GM12878 (cell line): ENCODE data around the gene SLX4IP. TPM values are rescaled to one million over a fixed set of nuclear protein-coding genes. Genes with fewer than 3 reads are reported as not detected.

ENCODE experiments used
- ATAC-seq: fragments of 200-7000 bp; cut with Tn5 transposase; 3 replicates; pipeline ENCODE4 v1.9.1; 2020; ENCODE audit warnings: mild to moderate bottlenecking, moderate library complexity
- BruUV-seq: library from RNA; stranded (reverse); fragments of 400-500 nt; replicated peaks from 2 replicates; lab custom pipeline; 2021; lab: Mats Ljungman, UMichigan
- CTCF ChIA-PET: fragments of 300-600 bp; sonication (Branson Sonifier 250); formaldehyde crosslinking; extraction: SDS; loops from one replicate; lab custom pipeline; 2021; ENCODE audit warnings: inconsistent platforms; lab: Yijun Ruan, JAX
- POLR2A ChIA-PET: fragments of 350-600 bp; formaldehyde crosslinking; extraction: SDS; loops from one replicate; lab custom pipeline; 2021; ENCODE audit warnings: inconsistent platforms; lab: Charles Lee
- RAD21 ChIA-PET: fragments of 300-600 bp; sonication (Branson Sonifier 250); formaldehyde crosslinking; loops from one replicate; lab custom pipeline; 2023; ENCODE audit warnings: antibody characterized with exemption; ENCODE audit not compliant: unreplicated experiment; lab: Charles Lee
- SMC1A ChIA-PET: fragments of 300-600 bp; sonication (Branson Sonifier 250); formaldehyde crosslinking; loops from one replicate; lab custom pipeline; 2023; ENCODE audit not compliant: unreplicated experiment, uncharacterized antibody; lab: Charles Lee
- DNase-seq: peaks from one replicate; pipeline ENCODE4 v3.0.0-alpha.2; 2011; ENCODE audit warnings: low read depth, low spot score
- FAIRE-seq: peaks from 3 replicates; lab custom pipeline; 2011; peaks lifted over from hg19 to GRCh38; lab: Jason Lieb, UNC
- H2AFZ ChIP-seq: 2 replicates; pipeline ENCODE4 v1.6.0; 2011; ENCODE audit warnings: low read depth, low read length, control low read depth; ENCODE audit not compliant: control insufficient read depth
- H3K27ac ChIP-seq: 2 replicates; pipeline ENCODE4 v1.5.1; 2011; ENCODE audit warnings: control low read depth; ENCODE audit not compliant: control insufficient read depth, insufficient read depth
- H3K27me3 ChIP-seq, 2 experiments: replicated peaks in 1 of 2; 2 replicates each; pipeline versions ENCODE4 v1.6.0 to v1.6.1; 2011; ENCODE audit warnings: low read length in 1 of 2; ENCODE audit not compliant: control insufficient read depth in 2 of 2, insufficient read depth in 2 of 2
- H3K36me3 ChIP-seq, 2 experiments: 2 replicates each; pipeline ENCODE4 v1.5.1; 2011; ENCODE audit warnings: low read length in 1 of 2; ENCODE audit not compliant: control insufficient read depth in 2 of 2, insufficient read depth in 2 of 2
- H3K4me1 ChIP-seq: 2 replicates; pipeline ENCODE4 v1.6.1; 2011; ENCODE audit warnings: mild to moderate bottlenecking, low read length, moderate library complexity, mixed read lengths; ENCODE audit not compliant: control insufficient read depth, insufficient read depth
- H3K4me2 ChIP-seq: 2 replicates; pipeline ENCODE4 v1.6.0; 2011; ENCODE audit warnings: control low read depth; ENCODE audit not compliant: control insufficient read depth, insufficient read depth
- H3K4me3 ChIP-seq: fragments of 200-600 bp; sonication (generic); 2 replicates; pipeline ENCODE4 v1.5.1; 2016
- H3K79me2 ChIP-seq: 2 replicates; pipeline ENCODE4 v1.6.0; 2011; ENCODE audit warnings: low read length; ENCODE audit not compliant: control insufficient read depth, insufficient read depth
- H3K9ac ChIP-seq: 2 replicates; pipeline ENCODE4 v1.8.0; 2011; ENCODE audit warnings: low read length, control low read depth, mixed read lengths; ENCODE audit not compliant: control insufficient read depth, insufficient read depth
- H3K9me3 ChIP-seq: replicated peaks from 3 replicates; pipeline ENCODE4 v1.5.1; 2011; ENCODE audit warnings: mild to moderate bottlenecking, low read length; ENCODE audit not compliant: control insufficient read depth, insufficient read depth
- H4K20me1 ChIP-seq: 2 replicates; pipeline ENCODE4 v1.6.0; 2011; ENCODE audit not compliant: control insufficient read depth, insufficient read depth
- CHD2 ChIP-seq: IDR thresholded peaks from 2 replicates; pipeline ENCODE4 v1.6.1; 2011; ENCODE audit warnings: low read depth, low read length, improper control_type of control experiment, borderline replicate concordance
- FOXK2 ChIP-seq: fragments of 450-650 bp; IDR thresholded peaks from 2 replicates; pipeline ENCODE4 v1.6.1; 2017; ENCODE audit warnings: mild to moderate bottlenecking, moderate library complexity
- JUNB ChIP-seq: IDR thresholded peaks from 2 replicates; pipeline ENCODE4 v1.6.1; 2016; ENCODE audit warnings: antibody characterized with exemption, mild to moderate bottlenecking
- LARP7 ChIP-seq: fragments of 450-650 bp; IDR thresholded peaks from 2 replicates; pipeline ENCODE4 v1.6.1; 2017; ENCODE audit warnings: mild to moderate bottlenecking
- MEF2A ChIP-seq: IDR thresholded peaks from 2 replicates; pipeline ENCODE4 v1.6.1; 2011; ENCODE audit warnings: low read depth, mild to moderate bottlenecking, low read length, moderate library complexity; ENCODE audit not compliant: insufficient read depth
- MTA2 ChIP-seq: fragments of 450-650 bp; IDR thresholded peaks from 2 replicates; pipeline ENCODE4 v1.6.1; 2016; ENCODE audit warnings: low read depth, mild to moderate bottlenecking, moderate library complexity
- NFIC ChIP-seq: IDR thresholded peaks from 2 replicates; pipeline ENCODE4 v1.6.1; 2012; ENCODE audit warnings: low read depth, mild to moderate bottlenecking, inconsistent platforms, low read length, moderate library complexity
- PAX8 ChIP-seq: fragments of 450-650 bp; IDR thresholded peaks from 2 replicates; pipeline ENCODE4 v1.6.1; 2017; ENCODE audit warnings: mild to moderate bottlenecking, moderate library complexity
- RELA ChIP-seq: fragments of 450-650 bp; IDR thresholded peaks from 2 replicates; pipeline ENCODE4 v1.8.0; 2014; ENCODE audit warnings: borderline replicate concordance; ENCODE audit not compliant: partially characterized antibody
- RUNX3 ChIP-seq: IDR thresholded peaks from 2 replicates; pipeline ENCODE4 v1.6.1; 2012; ENCODE audit warnings: low read length, inconsistent platforms
- SP1 ChIP-seq: IDR thresholded peaks from one replicate; pipeline ENCODE4 v1.6.1; 2011; ENCODE audit warnings: low read depth, low read length
- SUPT20H ChIP-seq: IDR thresholded peaks from 2 replicates; pipeline ENCODE4 v1.6.1; 2011; ENCODE audit warnings: low read depth, mild to moderate bottlenecking, low read length, moderate library complexity, borderline replicate concordance; ENCODE audit not compliant: control insufficient read depth
- TCF3 ChIP-seq: IDR thresholded peaks from 2 replicates; pipeline ENCODE4 v1.6.1; 2012; ENCODE audit warnings: low read depth, mild to moderate bottlenecking, low read length, borderline replicate concordance; ENCODE audit not compliant: insufficient read depth
- TCF7 ChIP-seq: IDR thresholded peaks from 2 replicates; pipeline ENCODE4 v1.6.1; 2014; ENCODE audit warnings: antibody characterized with exemption, borderline replicate concordance
- WRNIP1 ChIP-seq: IDR thresholded peaks from 2 replicates; pipeline ENCODE4 v1.6.1; 2011; ENCODE audit warnings: low read depth, low read length, improper control_type of control experiment, borderline replicate concordance
- ZNF274 ChIP-seq: IDR thresholded peaks from one replicate; pipeline ENCODE4 v1.8.0; 2011; ENCODE audit not compliant: insufficient read length, insufficient read depth
- WGBS: methylation state at CpG from one replicate; pipeline ENCODE4 v1.1.6; 2016; ENCODE audit warnings: low lambda C conversion rate; ENCODE audit not compliant: insufficient replicate concordance, insufficient coverage; ENCODE audit errors: missing lambda C conversion rate; 5-methylcytosine and 5-hydroxymethylcytosine counted together
- in situ Hi-C: fragments of 300-500 bp; cut with MboI; formaldehyde crosslinking; loops from 9 replicates; pipeline ENCODE4 v1.14.3; 2018; ENCODE audit warnings: mixed read lengths
- intact Hi-C: fragments of 100-400 bp; cut with micrococcal nuclease; formaldehyde crosslinking; loops from one replicate; pipeline ENCODE4 v1.14.2; 2022; ENCODE audit not compliant: unreplicated experiment
- polyA plus RNA-seq, 11 experiments: library from polyadenylated mRNA; depleted of rRNA in 4 of 11; unstranded in 6 of 11; stranded (reverse) in 5 of 11; fragments of >200 nt; fragmentation: Nextera tagmentation in 4 of 11; fragmentation: Illumina TruSeq in 1 of 11; extraction: Ambion mirVana in 4 of 11; extraction: Trizol in 1 of 11; gene quantifications; 1 replicate in 1 of 11; 2 replicates in 10 of 11; pipeline versions ENCODE4 v1.2.1 to v1.2.3, GENCODE V29; 2011 to 2016; ENCODE audit warnings: inconsistent platforms in 2 of 11, missing spikeins in 2 of 11, low read depth in 1 of 11
- total RNA-seq, 4 experiments: library from RNA; depleted of rRNA in 3 of 4; stranded (reverse); fragments of >200 nt in 3 of 4; fragmentation: Illumina TruSeq in 1 of 4; extraction: Trizol in 1 of 4; gene quantifications; 2 replicates each; pipeline versions ENCODE4 v1.2.1 to v1.2.3, GENCODE V29; 2013 to 2021

Gene SLX4IP
- total and polyA plus RNA-seq, 10 of the 15 experiments (the other 5 are each of a cell fraction or from before 2014, with no cell fraction given), result 2.2 to 11.0 (median 6.3) TPM

DNA sequence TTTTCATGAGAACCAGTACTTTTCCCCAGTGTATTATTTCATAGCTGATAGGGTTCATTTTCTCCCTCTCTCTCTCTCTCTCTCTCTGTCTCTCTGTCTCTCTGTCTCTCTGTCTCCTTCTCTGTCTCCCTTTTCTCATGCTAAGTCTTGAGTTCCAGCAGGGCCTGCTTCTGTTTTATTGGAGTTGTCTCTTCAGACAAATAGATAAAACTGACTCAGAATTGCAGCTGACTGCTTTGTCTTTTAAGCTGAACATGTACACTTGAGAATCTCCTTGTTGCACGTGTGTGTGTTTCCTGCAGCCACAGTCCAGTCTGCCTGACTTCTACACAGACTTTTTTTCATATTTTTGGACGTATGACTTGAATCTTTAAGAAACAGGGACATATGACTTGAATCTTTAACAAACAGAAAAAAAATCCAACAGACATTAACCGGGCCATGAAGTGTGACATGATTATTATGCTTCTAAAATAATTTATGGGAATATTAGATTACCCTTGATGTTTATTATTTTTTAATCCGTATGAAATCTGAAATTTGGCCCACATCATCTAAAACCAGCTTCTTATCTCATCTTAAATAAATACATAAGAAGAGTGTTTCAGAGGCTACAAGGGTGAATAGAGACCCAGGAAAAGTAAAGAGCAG, 167.2 kb downstream of the SLX4IP start:
- no peak for FAIRE-seq

DNA sequence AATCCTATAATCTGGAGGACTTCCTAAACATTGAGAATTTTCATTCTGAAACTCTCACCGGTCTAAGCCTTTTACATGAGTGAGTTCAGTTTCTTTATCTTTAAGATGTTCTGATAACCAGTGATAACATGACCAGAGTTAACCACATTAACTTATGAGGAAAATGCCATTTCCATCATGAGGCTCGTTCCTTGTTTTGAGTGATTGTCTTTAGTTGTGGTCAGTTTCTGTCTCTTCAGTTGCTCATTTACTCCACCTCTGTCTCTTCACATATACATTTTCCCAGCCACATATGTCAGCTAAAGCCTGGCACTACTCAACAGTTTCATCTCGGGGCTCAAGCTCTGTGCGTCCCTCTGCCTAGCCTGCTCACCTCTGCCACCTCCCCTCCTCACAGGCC, 168.3 kb downstream of the SLX4IP start:
- 80% methylated on average over 4 of the region's 4 CpGs for WGBS
- peak; percentile 45; the same call in 1 of the 2 replicates for TF ChIP-seq TCF7
- TF ChIP-seq RUNX3, result peak; percentile 83
- TF ChIP-seq FOXK2, result no peak
- 0 out of 2 replicates have a peak, but pooled peaks have one; percentile 10 for TF ChIP-seq MEF2A
- no peak for TF ChIP-seq LARP7
- TF ChIP-seq CHD2, result no peak
- TF ChIP-seq TCF3, result no peak
- no peak for TF ChIP-seq SUPT20H
- no peak for TF ChIP-seq ZNF274
- no peak for TF ChIP-seq PAX8
- peak; percentile 55; the same call in 1 of the 2 replicates for TF ChIP-seq JUNB
- no peak for TF ChIP-seq SP1
- TF ChIP-seq NFIC, result peak; percentile 39; the same call in 1 of the 2 replicates
- peaks cover 2 to 4% of the 10 kb centered on the region in 2 experiments; a peak in 2 of 4 replicates for H3K36me3 ChIP-seq
- FAIRE-seq (no peak), ATAC-seq (no peak), DNase-seq (no peak)
- POLR2A ChIA-PET, result no interaction called here
- H3K79me2 ChIP-seq, result no peaks in the 10 kb centered on the region
- H3K4me2 ChIP-seq, result no peak overlapping the region
- no TSS peak for BruUV-seq
- in situ Hi-C loops, result no loop called here
- H3K27me3 ChIP-seq, result no peaks in the 10 kb centered on the region
- peaks cover 7% of the 10 kb centered on the region; the same call in 1 of the 2 replicates for H3K4me1 ChIP-seq
- RAD21 ChIA-PET, result no interaction called here
- intact Hi-C loops, result no loop called here
- H3K4me3 ChIP-seq, result no peak overlapping the region
- no peaks in the 10 kb centered on the region for H4K20me1 ChIP-seq
- H3K27ac ChIP-seq, result no peak overlapping the region
- H2AFZ ChIP-seq, result no peak overlapping the region
- H3K9ac ChIP-seq, result no peak overlapping the region
- CTCF ChIA-PET, result interaction anchor here (0.6 kb wide), 1 partner anchor 204 kb away, joined by 3 read pairs; no protein-coding TSS in a partner anchor
- H3K9me3 ChIP-seq, result no peaks in the 10 kb centered on the region
- SMC1A ChIA-PET, result interaction anchor here (1.3 kb wide), 1 partner anchor 31 kb away, joined by 3 read pairs; no protein-coding TSS in a partner anchor

More for the DNA sequence above, 167.2 kb downstream of the SLX4IP start:
- H3K79me2 ChIP-seq, result no peaks in the 10 kb centered on the region
- peaks cover 2 to 3% of the 10 kb centered on the region in 2 experiments; a peak in 2 of 4 replicates for H3K36me3 ChIP-seq
- no peak overlapping the region for H3K9ac ChIP-seq
- CTCF ChIA-PET, result no interaction called here
- WGBS, result 94% methylated on average over 4 of the region's 4 CpGs
- DNase-seq (no peak), ATAC-seq (no peak)
- intact Hi-C loops (no loop called here), in situ Hi-C loops (no loop called here)
- H2AFZ ChIP-seq, result no peak overlapping the region
- H3K4me1 ChIP-seq, result peaks cover 7% of the 10 kb centered on the region; the same call in 1 of the 2 replicates
- H3K9me3 ChIP-seq, result no peaks in the 10 kb centered on the region
- no TSS peak for BruUV-seq
- no peak overlapping the region for H3K4me3 ChIP-seq
- POLR2A ChIA-PET, result no interaction called here
- RAD21 ChIA-PET, result no interaction called here
- H3K4me2 ChIP-seq, result no peak overlapping the region
- SMC1A ChIA-PET, result interaction anchor here (1.0 to 1.3 kb wide), 2 partner anchors 9 to 30 kb away, joined by 3 read pairs; no protein-coding TSS in a partner anchor
- TF ChIP-seq WRNIP1 (no peak), RELA (no peak), MTA2 (no peak)
- H3K27ac ChIP-seq, result no peak overlapping the region
- no peaks in the 10 kb centered on the region for H3K27me3 ChIP-seq
- H4K20me1 ChIP-seq, result no peaks in the 10 kb centered on the region
